Measurements from ENCODE around the gene SLC30A7. TPM values are rescaled to one million over a fixed set of nuclear protein-coding genes. Genes with fewer than 3 reads are reported as not detected.
A peak's percentile ranks its signal among the peaks of the same experiment; 100 is the strongest.

SLC30A7 gene
- total RNA-seq, 1 experiment from 2014 or later: 31.4 TPM

GRCh38 chr1:101000131-101000873 is 104.4 kb downstream of the SLC30A7 start:
- H3K9me3 ChIP-seq (ENCODE audit: low read depth, low read length, poor library complexity, severe bottlenecking): no peaks in the 10 kb centered on the region
- no peak overlapping the region for H3K4me3 ChIP-seq (ENCODE audit: low read depth, low read length, poor library complexity, severe bottlenecking)
- ChIA-PET POLR2A (ENCODE audit: low non-redundant PET) (no interaction called here), CTCF (no interaction called here)
- no peak overlapping the region for H3K27ac ChIP-seq (ENCODE audit: low read depth, low read length, poor library complexity, severe bottlenecking)
- TF ChIP-seq EZH2 (IDR thresholded peaks at IDR 0.05; ENCODE audit: borderline replicate concordance, low read depth, low read length, poor library complexity, severe bottlenecking): no peak
- TF ChIP-seq, protein P1, sequence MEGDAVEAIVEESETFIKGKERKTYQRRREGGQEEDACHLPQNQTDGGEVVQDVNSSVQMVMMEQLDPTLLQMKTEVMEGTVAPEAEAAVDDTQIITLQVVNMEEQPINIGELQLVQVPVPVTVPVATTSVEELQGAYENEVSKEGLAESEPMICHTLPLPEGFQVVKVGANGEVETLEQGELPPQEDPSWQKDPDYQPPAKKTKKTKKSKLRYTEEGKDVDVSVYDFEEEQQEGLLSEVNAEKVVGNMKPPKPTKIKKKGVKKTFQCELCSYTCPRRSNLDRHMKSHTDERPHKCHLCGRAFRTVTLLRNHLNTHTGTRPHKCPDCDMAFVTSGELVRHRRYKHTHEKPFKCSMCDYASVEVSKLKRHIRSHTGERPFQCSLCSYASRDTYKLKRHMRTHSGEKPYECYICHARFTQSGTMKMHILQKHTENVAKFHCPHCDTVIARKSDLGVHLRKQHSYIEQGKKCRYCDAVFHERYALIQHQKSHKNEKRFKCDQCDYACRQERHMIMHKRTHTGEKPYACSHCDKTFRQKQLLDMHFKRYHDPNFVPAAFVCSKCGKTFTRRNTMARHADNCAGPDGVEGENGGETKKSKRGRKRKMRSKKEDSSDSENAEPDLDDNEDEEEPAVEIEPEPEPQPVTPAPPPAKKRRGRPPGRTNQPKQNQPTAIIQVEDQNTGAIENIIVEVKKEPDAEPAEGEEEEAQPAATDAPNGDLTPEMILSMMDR (conservative IDR thresholded peaks at IDR 0.05; ENCODE audit: low read depth, low read length): no peak
- H3K27me3 ChIP-seq (replicated peaks; ENCODE audit: insufficient read depth, low read depth, low read length, poor library complexity): no peaks in the 10 kb centered on the region
- DNase-seq (ENCODE audit: low spot score): no peak
- BruUV-seq (replicated peaks): no TSS peak
- H3K36me3 ChIP-seq (ENCODE audit: insufficient read depth, low read length, poor library complexity, severe bottlenecking): no peaks in the 10 kb centered on the region
- peaks cover 21% of the 10 kb centered on the region for H3K4me1 ChIP-seq (ENCODE audit: insufficient read depth, low read length, poor library complexity, severe bottlenecking)
- intact Hi-C loops (cut with micrococcal nuclease; ENCODE audit: unreplicated experiment): no loop called here

DNA sequence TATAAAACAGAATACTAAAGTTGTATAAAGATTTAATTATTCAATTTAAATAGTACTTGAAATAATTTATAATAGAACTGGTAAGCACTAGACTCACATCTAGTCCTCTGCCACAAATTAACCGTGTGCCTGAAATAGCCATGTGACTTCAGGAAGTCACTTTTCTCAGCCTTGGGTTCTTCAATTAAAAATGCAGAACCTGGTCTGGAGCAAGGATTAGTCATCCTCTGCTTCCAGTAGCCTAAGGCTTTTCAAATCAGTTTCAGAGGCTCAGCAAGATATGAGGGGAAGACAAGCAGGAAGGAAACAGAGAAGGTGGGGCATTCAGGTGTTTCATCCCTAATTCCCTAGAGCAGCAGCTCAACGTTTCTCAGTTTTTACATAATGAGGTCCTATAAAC is 106.7 kb downstream of the SLC30A7 start:
- Histone ChIP-seq H3K27me3 (replicated peaks; ENCODE audit: insufficient read depth, low read depth, low read length, poor library complexity) (no peaks in the 10 kb centered on the region), H3K27ac (ENCODE audit: low read depth, low read length, poor library complexity, severe bottlenecking) (no peak overlapping the region), H3K4me3 (ENCODE audit: low read depth, low read length, poor library complexity, severe bottlenecking) (no peak overlapping the region), H3K4me1 (ENCODE audit: insufficient read depth, low read length, poor library complexity, severe bottlenecking) (peaks cover 21% of the 10 kb centered on the region), H3K36me3 (ENCODE audit: insufficient read depth, low read length, poor library complexity, severe bottlenecking) (no peaks in the 10 kb centered on the region), H3K9me3 (ENCODE audit: low read depth, low read length, poor library complexity, severe bottlenecking) (no peaks in the 10 kb centered on the region)
- POLR2A ChIA-PET (ENCODE audit: low non-redundant PET): interaction anchor here (0.7 kb wide), 1 partner anchor 47 kb away, joined by 5 read pairs; no protein-coding TSS in a partner anchor
- no TSS peak for BruUV-seq (replicated peaks)
- intact Hi-C loops (cut with micrococcal nuclease; ENCODE audit: unreplicated experiment): no loop called here
- CTCF ChIA-PET: no interaction called here
- TF ChIP-seq, protein P1 (conservative IDR thresholded peaks at IDR 0.05; ENCODE audit: low read depth, low read length): no peak
- no peak for TF ChIP-seq EZH2 (IDR thresholded peaks at IDR 0.05; ENCODE audit: borderline replicate concordance, low read depth, low read length, poor library complexity, severe bottlenecking)
- DNase-seq (ENCODE audit: low spot score): peak; percentile 50

DNA sequence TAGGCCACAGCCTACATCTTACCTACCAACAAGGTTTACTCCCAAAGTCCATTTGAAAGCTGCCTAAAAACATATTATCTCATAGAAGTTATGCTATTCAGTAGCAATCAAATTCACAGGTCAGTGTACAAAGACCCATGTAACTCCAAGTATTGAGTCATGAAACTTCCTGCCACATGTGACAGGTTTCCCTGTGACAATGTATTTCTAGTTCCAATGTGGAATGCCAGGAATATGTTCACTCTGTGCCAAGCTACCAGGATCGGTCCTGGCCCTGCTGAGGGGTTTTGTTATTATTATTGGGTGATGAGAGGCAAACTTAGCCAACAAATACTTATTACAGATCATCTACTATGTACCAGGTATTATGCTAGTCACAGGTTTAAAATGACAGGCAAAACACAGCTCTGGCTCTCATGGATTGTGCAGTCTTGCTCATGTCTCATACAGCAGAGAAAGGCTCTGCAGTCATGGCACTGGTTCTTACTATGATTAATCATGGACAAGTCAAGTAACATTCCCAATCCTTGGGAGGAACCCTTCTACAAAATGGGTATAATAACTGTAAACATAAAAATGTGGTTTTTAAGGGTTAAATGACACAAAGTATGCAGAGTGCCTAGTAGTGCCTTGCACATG is 107.2 kb downstream of the SLC30A7 start:
- BruUV-seq (replicated peaks): no TSS peak
- Histone ChIP-seq H3K4me1 (ENCODE audit: insufficient read depth, low read length, poor library complexity, severe bottlenecking) (peaks cover 21% of the 10 kb centered on the region), H3K27ac (ENCODE audit: low read depth, low read length, poor library complexity, severe bottlenecking) (no peak overlapping the region), H3K36me3 (ENCODE audit: insufficient read depth, low read length, poor library complexity, severe bottlenecking) (no peaks in the 10 kb centered on the region), H3K27me3 (replicated peaks; ENCODE audit: insufficient read depth, low read depth, low read length, poor library complexity) (no peaks in the 10 kb centered on the region), H3K9me3 (ENCODE audit: low read depth, low read length, poor library complexity, severe bottlenecking) (no peaks in the 10 kb centered on the region), H3K4me3 (ENCODE audit: low read depth, low read length, poor library complexity, severe bottlenecking) (no peak overlapping the region)
- no peak for TF ChIP-seq EZH2 (IDR thresholded peaks at IDR 0.05; ENCODE audit: borderline replicate concordance, low read depth, low read length, poor library complexity, severe bottlenecking)
- TF ChIP-seq, protein P1 (conservative IDR thresholded peaks at IDR 0.05; ENCODE audit: low read depth, low read length): no peak
- intact Hi-C loops (cut with micrococcal nuclease; ENCODE audit: unreplicated experiment): no loop called here
- POLR2A ChIA-PET (ENCODE audit: low non-redundant PET): interaction anchor here (0.5 to 0.7 kb wide), 2 partner anchors 47 to 89 kb away, joined by 3 to 5 read pairs; no protein-coding TSS in a partner anchor
- no peak for DNase-seq (ENCODE audit: low spot score)
- CTCF ChIA-PET: no interaction called here
